H1 (cell line): Measurements from ENCODE around the gene RPTOR. TPM values are rescaled to one million over a fixed set of nuclear protein-coding genes. Genes with fewer than 3 reads are reported as not detected.

Experiments
- BACH1 ChIP-seq: IDR thresholded peaks from 2 replicates; pipeline ENCODE4 v1.6.1; 2012; ENCODE audit warnings: low read length, improper control_type of control experiment
- FOSL1 ChIP-seq: IDR thresholded peaks from 2 replicates; pipeline ENCODE4 v1.6.1; 2011; ENCODE audit warnings: mild to moderate bottlenecking, low read depth, low read length, moderate library complexity; ENCODE audit not compliant: insufficient read depth
- HDAC2 ChIP-seq, 2 experiments: fragments of 300-600 bp in 1 of 2; sonication (generic) in 1 of 2; IDR thresholded peaks; 2 replicates each; pipeline ENCODE4 v1.6.1; 2011 to 2012; ENCODE audit warnings: low read depth in 2 of 2, low read length in 2 of 2, mild to moderate bottlenecking in 2 of 2, moderate library complexity in 2 of 2, borderline replicate concordance in 1 of 2, inconsistent platforms in 1 of 2
- RXRA ChIP-seq: IDR thresholded peaks from 2 replicates; pipeline ENCODE4 v1.6.1; 2011; ENCODE audit warnings: low read depth, mild to moderate bottlenecking, low read length, moderate library complexity; ENCODE audit not compliant: insufficient read depth
- SUZ12 ChIP-seq: fragments of 200-600 bp; sonication (generic); IDR thresholded peaks from 2 replicates; pipeline ENCODE4 v1.6.1; 2012; ENCODE audit warnings: mild to moderate bottlenecking, inconsistent platforms, low read length, moderate library complexity, mixed read lengths
- polyA plus RNA-seq, 7 experiments: library from polyadenylated mRNA; depleted of rRNA in 3 of 7; stranded (reverse) in 5 of 7; unstranded in 2 of 7; fragments of >200 nt in 5 of 7; fragments of 200-250 nt in 2 of 7; gene quantifications; 1 replicate in 5 of 7; 2 replicates in 1 of 7; 4 replicates in 1 of 7; pipeline versions ENCODE4 v1.2.1 to v1.2.3, GENCODE V29; 2011 to 2013; ENCODE audit warnings: missing spikeins in 2 of 7, mixed read lengths in 2 of 7
- total RNA-seq: library from RNA; stranded (reverse); fragmentation: NEBNext Ultra II Directional; extraction: Animal tissue kit (Norgen Biotek cat#: 25700); gene quantifications from 2 replicates; pipeline ENCODE4 v1.2.1, GENCODE V29; 2021
- TF ChIP-seq, protein P1 (sequence below), 3 experiments: IDR thresholded peaks; 1 replicate in 2 of 3; 2 replicates in 1 of 3; pipeline versions ENCODE4 v1.5.1 to v1.6.1; 2011; ENCODE audit warnings: low read length in 3 of 3, mild to moderate bottlenecking in 3 of 3, inconsistent platforms in 2 of 3, low read depth in 1 of 3, moderate library complexity in 1 of 3; ENCODE audit not compliant: insufficient read depth in 1 of 3; ENCODE audit errors: control extremely low read depth in 1 of 3

Gene RPTOR
- total and polyA plus RNA-seq, 2 of the 8 experiments (the other 6 are each of a cell fraction or from before 2014, with no cell fraction given), result 6.9 to 28.7 TPM

- no peak for TF ChIP-seq BACH1
- TF ChIP-seq SUZ12, result no peak
- no peak for TF ChIP-seq HDAC2 (IDR thresholded peaks at IDR 0.05; ENCODE audit: borderline replicate concordance in 1 of 2, low read depth in 2 of 2, low read length in 2 of 2)
- TF ChIP-seq, protein P1, sequence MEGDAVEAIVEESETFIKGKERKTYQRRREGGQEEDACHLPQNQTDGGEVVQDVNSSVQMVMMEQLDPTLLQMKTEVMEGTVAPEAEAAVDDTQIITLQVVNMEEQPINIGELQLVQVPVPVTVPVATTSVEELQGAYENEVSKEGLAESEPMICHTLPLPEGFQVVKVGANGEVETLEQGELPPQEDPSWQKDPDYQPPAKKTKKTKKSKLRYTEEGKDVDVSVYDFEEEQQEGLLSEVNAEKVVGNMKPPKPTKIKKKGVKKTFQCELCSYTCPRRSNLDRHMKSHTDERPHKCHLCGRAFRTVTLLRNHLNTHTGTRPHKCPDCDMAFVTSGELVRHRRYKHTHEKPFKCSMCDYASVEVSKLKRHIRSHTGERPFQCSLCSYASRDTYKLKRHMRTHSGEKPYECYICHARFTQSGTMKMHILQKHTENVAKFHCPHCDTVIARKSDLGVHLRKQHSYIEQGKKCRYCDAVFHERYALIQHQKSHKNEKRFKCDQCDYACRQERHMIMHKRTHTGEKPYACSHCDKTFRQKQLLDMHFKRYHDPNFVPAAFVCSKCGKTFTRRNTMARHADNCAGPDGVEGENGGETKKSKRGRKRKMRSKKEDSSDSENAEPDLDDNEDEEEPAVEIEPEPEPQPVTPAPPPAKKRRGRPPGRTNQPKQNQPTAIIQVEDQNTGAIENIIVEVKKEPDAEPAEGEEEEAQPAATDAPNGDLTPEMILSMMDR (IDR thresholded peaks at IDR 0.05; ENCODE audit: control extremely low read depth in 1 of 3, insufficient read depth in 1 of 3, low read depth in 1 of 3, low read length in 3 of 3), result no peak
- no peak for TF ChIP-seq FOSL1
- TF ChIP-seq RXRA, result no peak
Observed at GRCh38 chr17:80877729-80878303, 333.2 kb downstream of the RPTOR start (continued).
